Endothelial cell (in vitro differentiated cells): ENCODE data around the gene SELENOP. TPM values are rescaled to one million over a fixed set of nuclear protein-coding genes. Genes with fewer than 3 reads are reported as not detected.

Source experiments
- DNase-seq: peaks from one replicate; pipeline ENCODE4 v3.0.0; 2021; ENCODE audit warnings: low spot score
- H3K27ac Mint-ChIP-seq: one replicate; pipeline ENCODE4 v1.8.0; 2021; ENCODE audit warnings: mixed read lengths, inconsistent platforms; ENCODE audit not compliant: unreplicated experiment
- H3K27me3 Mint-ChIP-seq: one replicate; pipeline ENCODE4 v1.8.0; 2021; ENCODE audit warnings: mild to moderate bottlenecking, moderate library complexity, mixed read lengths, inconsistent platforms; ENCODE audit not compliant: unreplicated experiment
- H3K36me3 Mint-ChIP-seq: one replicate; pipeline ENCODE4 v1.8.0; 2021; ENCODE audit warnings: mild to moderate bottlenecking, low read depth, mixed read lengths, inconsistent platforms; ENCODE audit not compliant: unreplicated experiment
- H3K4me1 Mint-ChIP-seq: one replicate; pipeline ENCODE4 v1.8.0; 2021; ENCODE audit warnings: mild to moderate bottlenecking, mixed read lengths, inconsistent platforms; ENCODE audit not compliant: unreplicated experiment
- H3K4me3 Mint-ChIP-seq: one replicate; pipeline ENCODE4 v1.8.0; 2021; ENCODE audit warnings: mild to moderate bottlenecking, mixed read lengths, inconsistent platforms; ENCODE audit not compliant: unreplicated experiment
- H3K9me3 Mint-ChIP-seq: one replicate; pipeline ENCODE4 v1.8.0; 2021; ENCODE audit warnings: mixed read lengths, inconsistent platforms; ENCODE audit not compliant: unreplicated experiment
- CTCF ChIP-seq: fragments of 200-600 bp; sonication (generic); IDR thresholded peaks from one replicate; pipeline ENCODE4 v1.5.0; 2021; ENCODE audit warnings: antibody characterized with exemption; ENCODE audit not compliant: unreplicated experiment
- total RNA-seq: library from RNA; stranded (reverse); fragmentation: NEBNext Ultra II Directional; extraction: Animal tissue kit (Norgen Biotek cat#: 25700); gene quantifications from one replicate; pipeline ENCODE4 v1.2.1, GENCODE V29; 2021; ENCODE audit not compliant: unreplicated experiment

Gene SELENOP
- total RNA-seq, 1 donor from 2014 or later, result 68.9 TPM

- Mint-ChIP-seq H3K4me3 (no peak overlapping the region), H3K27ac (no peak overlapping the region), H3K36me3 (no peaks in the 10 kb centered on the region), H3K27me3 (no peaks in the 10 kb centered on the region), H3K4me1 (peaks cover 37% of the 10 kb centered on the region), H3K9me3 (no peaks in the 10 kb centered on the region)
- no peak for TF ChIP-seq CTCF
- no peak for DNase-seq
These were observed 2.6 kb downstream of the SELENOP start for GRCh38 chr5:42808888-42809611.

GRCh38 chr5:42807722-42808447 is 3.8 kb downstream of the SELENOP start:
- H3K4me3 Mint-ChIP-seq, result no peak overlapping the region
- H3K4me1 Mint-ChIP-seq, result peaks cover 31% of the 10 kb centered on the region
- H3K36me3 Mint-ChIP-seq, result no peaks in the 10 kb centered on the region
- no peak overlapping the region for H3K27ac Mint-ChIP-seq
- H3K27me3 Mint-ChIP-seq, result no peaks in the 10 kb centered on the region
- DNase-seq, result no peak
- TF ChIP-seq CTCF, result no peak
- H3K9me3 Mint-ChIP-seq, result no peaks in the 10 kb centered on the region

- peaks cover 21% of the 10 kb centered on the region for H3K4me1 Mint-ChIP-seq
- no peaks in the 10 kb centered on the region for H3K9me3 Mint-ChIP-seq
- H3K4me3 Mint-ChIP-seq, result no peak overlapping the region
- no peak for DNase-seq
- TF ChIP-seq CTCF, result no peak
- no peaks in the 10 kb centered on the region for H3K27me3 Mint-ChIP-seq
- H3K36me3 Mint-ChIP-seq, result no peaks in the 10 kb centered on the region
- H3K27ac Mint-ChIP-seq, result no peak overlapping the region
These were observed 4.9 kb downstream of the SELENOP start for GRCh38 chr5:42806701-42807262.

GRCh38 chr5:42806004-42806700 is 5.5 kb downstream of the SELENOP start:
- H3K4me3 Mint-ChIP-seq, result no peak overlapping the region
- peaks cover 16% of the 10 kb centered on the region for H3K4me1 Mint-ChIP-seq
- H3K27ac Mint-ChIP-seq, result no peak overlapping the region
- DNase-seq, result no peak
- H3K36me3 Mint-ChIP-seq, result no peaks in the 10 kb centered on the region
- TF ChIP-seq CTCF, result no peak
- H3K27me3 Mint-ChIP-seq, result no peaks in the 10 kb centered on the region
- H3K9me3 Mint-ChIP-seq, result no peaks in the 10 kb centered on the region
